ENCODE measurements around the gene CNPY4.
A peak's percentile ranks its signal among the peaks of the same experiment; 100 is the strongest.

The CNPY4 gene

GRCh38 chr7:100169147-100169850 lies 49.9 kb downstream of the CNPY4 start:
- DNase-seq (ENCODE audit: low read depth) = no peak
- TF ChIP-seq CTCF (IDR thresholded peaks at IDR 0.05; ENCODE audit: insufficient read depth, low read depth, low read length, missing control alignments) = no peak
- H3K4me3 ChIP-seq (ENCODE audit: low read length) = no peak overlapping the region

GRCh38 chr7:100170101-100170897 lies 50.9 kb downstream of the CNPY4 start:
- no peak for DNase-seq (ENCODE audit: low read depth)
- H3K4me3 ChIP-seq (ENCODE audit: low read length) = no peak overlapping the region
- TF ChIP-seq CTCF (IDR thresholded peaks at IDR 0.05; ENCODE audit: insufficient read depth, low read depth, low read length, missing control alignments) = no peak

DNA sequence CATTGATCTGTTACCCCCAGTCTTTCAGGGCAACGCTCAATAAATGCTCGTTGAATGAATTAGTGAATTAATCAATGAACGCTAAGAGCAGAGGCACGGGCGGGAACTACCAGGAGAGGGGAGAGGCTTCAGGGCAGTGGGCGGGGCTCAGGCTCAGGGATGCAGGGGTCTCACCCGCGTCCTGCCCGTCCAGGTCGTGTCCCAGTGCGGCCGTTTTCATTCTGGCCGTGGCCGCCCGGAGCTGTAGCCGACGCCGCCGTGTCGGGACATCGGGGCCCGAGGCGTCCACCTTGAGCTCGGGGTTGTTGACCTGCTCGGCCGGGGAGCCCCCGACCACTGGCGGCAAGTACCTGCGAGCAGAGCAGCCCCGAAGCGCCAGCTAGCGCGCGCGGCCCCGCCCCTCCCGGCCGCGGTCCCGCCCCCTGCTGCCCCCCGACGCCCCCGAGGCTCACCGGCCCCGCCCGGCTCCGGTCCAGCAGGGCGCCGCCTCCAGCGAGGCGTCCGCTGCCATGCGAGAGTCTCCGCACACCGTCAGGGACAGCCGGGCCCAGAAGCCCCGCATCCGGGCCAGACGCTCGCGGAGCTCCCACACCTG lies 51.8 kb downstream of the CNPY4 start:
- DNase-seq (ENCODE audit: low read depth) = no peak
- peak overlapping the region; percentile 23 for H3K4me3 ChIP-seq (ENCODE audit: low read length)
- no peak for TF ChIP-seq CTCF (IDR thresholded peaks at IDR 0.05; ENCODE audit: insufficient read depth, low read depth, low read length, missing control alignments)

DNA sequence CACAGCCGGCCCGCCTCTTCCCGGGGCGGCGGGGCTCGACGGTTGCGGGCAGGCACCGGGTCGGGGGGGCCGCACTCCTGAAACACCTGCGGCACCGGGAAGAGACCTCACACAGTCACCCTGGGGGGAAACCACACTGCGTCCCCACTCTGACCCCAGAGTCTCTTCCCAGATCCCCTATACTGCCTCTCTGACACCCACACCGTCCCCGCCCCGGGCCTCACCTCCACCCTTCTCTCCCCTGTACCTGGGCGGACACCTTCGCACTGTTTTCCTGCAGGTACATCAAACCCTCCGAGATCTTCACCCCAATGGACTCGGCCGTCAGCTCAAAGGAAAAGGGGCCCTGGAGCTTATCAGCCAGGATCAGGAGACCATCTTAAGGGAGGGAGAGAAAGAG lies 52.4 kb downstream of the CNPY4 start:
- no peak for DNase-seq (ENCODE audit: low read depth)
- no peak for TF ChIP-seq CTCF (IDR thresholded peaks at IDR 0.05; ENCODE audit: insufficient read depth, low read depth, low read length, missing control alignments)
- no peak overlapping the region for H3K4me3 ChIP-seq (ENCODE audit: low read length)

GRCh38 chr7:100173806-100174495 lies 54.5 kb downstream of the CNPY4 start:
- TF ChIP-seq CTCF (IDR thresholded peaks at IDR 0.05; ENCODE audit: insufficient read depth, low read depth, low read length, missing control alignments) = no peak
- H3K4me3 ChIP-seq (ENCODE audit: low read length) = no peak overlapping the region
- no peak for DNase-seq (ENCODE audit: low read depth)

- DNase-seq (ENCODE audit: low read depth) = no peak
- no peak overlapping the region for H3K4me3 ChIP-seq (ENCODE audit: low read length)
- no peak for TF ChIP-seq CTCF (IDR thresholded peaks at IDR 0.05; ENCODE audit: insufficient read depth, low read depth, low read length, missing control alignments)
These were observed 55.1 kb downstream of the CNPY4 start for GRCh38 chr7:100174582-100174981.
